KG1 (cell line): ENCODE results near the gene FBXO9.

Experiments
- DNase-seq: peaks from one replicate; lab custom pipeline; 2025; lab: John Stamatoyannopoulos, UW

The FBXO9 gene

DNA sequence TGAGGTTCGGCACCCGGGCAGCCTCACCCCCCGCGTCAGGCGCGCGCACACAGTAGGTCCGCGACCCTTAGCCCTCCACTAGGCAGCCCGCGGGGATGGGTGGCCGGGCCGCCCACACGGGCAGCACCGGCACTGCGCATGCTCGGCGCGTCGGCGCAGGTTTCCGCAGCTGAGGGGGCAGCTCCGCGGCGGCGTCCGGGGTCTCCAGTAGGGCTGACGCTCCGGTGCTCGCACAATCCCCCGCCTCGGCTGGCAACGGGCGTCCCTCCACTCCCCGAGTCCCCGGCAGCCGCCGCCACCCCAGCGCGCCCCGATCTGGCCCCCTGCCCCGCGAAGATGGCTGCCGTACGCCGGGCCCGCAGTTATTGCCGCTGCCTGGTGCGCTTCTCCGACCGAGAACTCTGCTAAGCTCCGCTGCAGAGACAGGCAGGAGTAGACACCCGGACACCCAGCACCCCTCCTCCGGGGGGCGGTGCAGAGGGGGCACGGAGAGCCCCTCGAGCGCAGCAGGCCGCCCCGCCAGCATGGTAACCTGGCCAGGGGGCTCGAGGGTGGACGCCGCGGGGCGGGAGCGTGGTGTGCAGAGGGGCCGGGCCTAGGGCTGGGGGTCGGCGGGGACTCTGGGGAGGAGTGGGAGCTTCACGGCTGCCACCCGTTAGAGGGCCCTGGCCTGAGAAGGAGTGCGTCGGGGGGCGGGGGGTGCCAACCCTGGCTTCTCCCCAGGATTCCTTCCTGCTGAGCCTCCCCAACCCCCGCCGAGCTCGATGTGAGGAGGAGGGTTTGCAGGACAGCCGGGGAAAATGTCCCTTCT, at the start of gene FBXO9:
Gene FBXO9, plus strand, starts transcription at position 139 of the 811 bp plus-strand sequence. Its CDS starts 386 bp downstream, at position 525.
- DNase-seq, result no peak

DNA sequence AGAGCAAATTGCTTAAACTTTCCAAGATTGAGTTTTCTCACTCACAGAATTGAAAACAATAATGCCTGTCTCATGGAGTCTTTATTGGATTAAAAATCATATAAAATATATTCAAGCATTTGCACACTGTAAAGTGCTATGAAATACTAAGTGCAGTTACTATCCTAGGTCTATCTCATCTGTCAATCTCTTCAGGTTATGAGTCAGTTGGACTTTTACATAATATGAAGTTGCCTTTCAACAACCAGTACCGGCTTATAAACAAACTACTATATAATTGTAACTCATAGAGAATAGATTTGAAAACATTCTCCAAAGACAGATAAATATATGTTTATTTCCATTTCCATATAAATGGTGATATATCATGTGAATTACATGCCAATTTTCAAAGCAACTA, 49.7 kb upstream of the FBXO9 start:
- DNase-seq, result no peak

DNA sequence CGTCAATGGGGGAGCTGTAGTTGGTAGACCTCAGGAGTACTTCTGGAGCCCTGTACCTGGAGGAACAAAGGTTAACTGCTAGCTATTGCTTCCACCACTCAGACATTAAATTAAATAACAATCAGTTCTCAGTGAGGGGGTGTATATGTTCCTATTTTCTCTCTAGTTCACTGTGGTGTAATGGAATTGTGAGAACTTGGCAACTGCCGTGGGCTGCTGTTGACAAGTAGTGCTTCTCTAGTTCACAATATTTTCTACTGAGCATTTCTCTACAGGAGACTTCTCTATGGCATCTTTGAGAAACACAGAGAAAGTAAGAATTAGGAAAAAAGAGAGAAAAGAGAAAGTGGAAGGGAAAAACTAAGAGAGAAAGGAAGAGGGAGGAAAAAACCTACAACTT, 46.8 kb upstream of the FBXO9 start:
- no peak for DNase-seq

DNA sequence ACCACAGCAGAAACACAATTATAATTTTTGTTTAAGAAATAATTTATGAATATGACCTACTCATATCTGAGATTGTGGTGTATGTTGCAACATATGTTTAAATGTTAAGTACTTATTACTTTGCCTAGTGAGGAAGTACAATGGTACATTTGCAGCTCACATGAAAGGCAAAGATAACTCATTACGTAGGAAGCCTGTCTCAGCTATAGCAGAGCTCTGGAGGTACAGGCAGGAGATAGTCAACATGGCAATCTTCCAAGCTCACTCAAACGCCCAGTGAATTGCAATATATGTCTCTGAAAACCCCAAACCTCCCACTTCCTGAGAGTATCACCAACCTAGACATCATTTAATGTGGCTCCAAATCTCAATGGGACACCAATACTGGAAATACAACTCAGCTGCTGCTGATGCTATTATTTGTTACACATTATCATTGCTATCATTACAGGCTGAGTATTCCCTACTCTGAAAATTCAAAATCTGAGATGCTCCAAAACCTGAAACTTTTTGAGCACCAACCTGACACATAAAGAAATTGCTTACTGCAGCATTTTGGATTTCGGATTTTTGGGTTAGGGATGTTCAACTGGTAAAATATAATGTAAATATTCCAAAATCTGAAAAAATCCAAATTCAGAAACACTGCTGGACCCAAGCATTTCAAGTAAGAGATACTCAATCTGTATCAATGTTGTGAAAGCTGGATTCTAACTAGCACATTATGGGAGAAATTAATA, 45.0 kb upstream of the FBXO9 start:
- peak; percentile 8 for DNase-seq

DNA sequence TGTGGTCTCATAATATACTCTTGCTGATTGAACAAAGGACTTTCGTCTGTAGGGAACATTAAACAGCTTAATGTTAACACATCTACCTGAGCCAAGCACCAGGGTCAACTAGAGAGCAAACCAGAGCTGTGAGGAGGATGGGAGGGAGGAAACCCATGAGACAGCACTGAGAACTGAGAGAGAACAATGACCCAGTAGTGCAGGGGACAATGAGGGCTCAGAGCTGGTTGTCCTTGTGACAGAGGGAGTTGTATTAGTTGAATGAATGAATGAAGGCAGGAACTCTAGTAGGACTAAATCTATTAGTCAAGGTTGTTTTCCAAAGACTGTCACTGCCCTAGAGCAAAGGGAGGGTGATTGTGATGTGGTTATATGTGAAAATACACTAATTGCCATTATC, 41.9 kb upstream of the FBXO9 start:
- DNase-seq, result no peak

DNA sequence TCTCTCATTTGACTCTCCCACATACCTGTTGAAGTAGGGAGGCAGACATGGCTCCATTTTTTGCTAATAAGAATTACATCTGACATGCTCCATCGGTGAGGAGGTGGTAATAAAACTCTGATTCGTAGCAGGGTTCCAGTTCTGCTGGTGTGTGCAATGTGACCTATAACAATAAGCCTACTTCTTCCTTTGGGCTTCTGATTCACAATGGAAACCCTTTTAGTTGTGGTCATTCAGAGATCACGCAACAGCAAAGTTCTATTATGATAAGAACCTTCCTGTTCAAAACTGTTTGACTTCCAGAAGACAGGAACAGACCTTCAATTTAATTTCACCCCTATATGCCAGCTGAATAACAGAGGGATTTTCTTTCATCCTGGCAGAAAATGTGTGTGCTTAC, 38.7 kb upstream of the FBXO9 start:
- DNase-seq, result no peak

DNA sequence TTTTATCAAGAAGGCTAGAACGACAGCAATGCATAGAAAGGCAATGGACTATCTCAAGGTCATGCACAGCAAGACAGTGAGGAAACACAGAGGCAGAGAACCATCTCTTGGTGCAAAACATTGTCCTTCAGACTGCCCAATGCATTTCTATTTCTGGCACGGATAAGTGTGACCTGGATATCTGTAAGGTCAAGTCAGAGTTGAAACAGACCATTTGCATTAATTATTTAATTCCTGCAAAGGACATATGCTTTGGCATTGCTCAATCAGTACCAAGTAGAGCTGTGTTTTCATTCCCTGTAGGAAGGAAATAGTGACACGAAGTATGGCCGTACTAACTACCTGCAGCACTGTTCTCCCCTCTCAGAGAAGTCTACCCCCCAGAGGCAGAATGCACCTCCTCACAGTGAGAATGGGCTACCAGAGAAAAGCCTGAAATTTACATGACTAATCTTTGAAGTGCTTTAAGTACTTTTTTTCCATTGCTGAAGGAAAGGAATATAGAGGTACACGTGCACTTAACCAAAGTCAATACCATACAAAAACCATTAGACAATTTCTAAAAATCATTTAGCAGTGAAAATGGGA, 38.0 kb upstream of the FBXO9 start:
- no peak for DNase-seq

DNA sequence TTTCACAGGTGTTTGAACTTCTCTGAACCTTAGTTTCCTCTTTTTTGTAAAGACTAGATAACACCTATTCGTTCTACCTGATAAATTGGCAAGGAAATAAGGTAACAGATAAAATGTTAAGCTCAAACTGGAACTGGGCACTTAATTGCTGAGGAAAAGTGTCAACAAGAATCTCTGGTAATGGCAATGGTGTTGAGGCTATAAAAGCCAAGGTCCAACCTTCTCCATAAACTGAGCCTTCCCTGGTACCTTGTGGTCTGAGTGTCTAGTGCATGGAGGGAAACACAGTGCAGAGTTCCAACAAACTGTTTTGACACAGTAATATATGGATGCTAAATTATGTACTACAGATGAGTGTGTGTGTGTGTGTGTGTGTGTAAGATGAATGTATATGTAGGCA, 36.7 kb upstream of the FBXO9 start:
- no peak for DNase-seq

DNA sequence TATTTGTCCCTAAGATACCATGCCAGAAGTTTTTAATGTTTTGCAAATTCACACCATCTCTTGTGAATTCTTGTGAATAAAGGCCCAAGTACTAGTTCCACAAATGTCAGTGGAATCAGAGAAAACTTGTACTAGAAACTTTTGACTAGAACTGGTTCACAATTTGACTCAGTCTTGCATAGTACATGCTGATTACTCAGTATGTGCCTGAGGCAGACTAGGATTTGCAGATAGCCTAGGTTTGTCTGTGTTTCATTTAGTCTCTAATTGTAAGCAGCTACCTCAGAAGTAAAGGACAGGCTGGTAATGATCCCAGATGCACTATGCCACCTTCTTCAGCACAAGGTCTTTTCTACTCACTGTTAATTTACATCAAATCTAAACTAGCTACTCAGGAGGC, 35.9 kb upstream of the FBXO9 start:
- DNase-seq, result no peak

DNA sequence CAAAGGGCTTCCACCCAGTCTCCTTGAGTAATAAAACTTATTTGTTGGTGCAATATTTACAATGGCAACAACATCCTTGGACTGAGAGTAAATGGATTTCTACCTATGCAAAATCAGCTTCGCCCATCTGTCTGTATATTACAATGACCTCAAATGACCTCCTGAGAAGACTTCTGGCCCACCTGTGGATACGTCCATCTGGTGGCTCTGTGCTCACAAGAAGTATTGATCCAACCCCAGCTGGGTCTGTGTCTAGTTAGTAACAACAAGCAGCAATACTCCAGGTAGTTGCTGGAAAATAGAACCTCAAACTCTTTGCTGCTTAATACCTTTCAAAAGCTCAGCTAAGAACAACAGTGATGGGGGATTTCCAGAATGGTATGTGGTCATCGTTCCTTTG, 35.4 kb upstream of the FBXO9 start:
- no peak for DNase-seq

DNA sequence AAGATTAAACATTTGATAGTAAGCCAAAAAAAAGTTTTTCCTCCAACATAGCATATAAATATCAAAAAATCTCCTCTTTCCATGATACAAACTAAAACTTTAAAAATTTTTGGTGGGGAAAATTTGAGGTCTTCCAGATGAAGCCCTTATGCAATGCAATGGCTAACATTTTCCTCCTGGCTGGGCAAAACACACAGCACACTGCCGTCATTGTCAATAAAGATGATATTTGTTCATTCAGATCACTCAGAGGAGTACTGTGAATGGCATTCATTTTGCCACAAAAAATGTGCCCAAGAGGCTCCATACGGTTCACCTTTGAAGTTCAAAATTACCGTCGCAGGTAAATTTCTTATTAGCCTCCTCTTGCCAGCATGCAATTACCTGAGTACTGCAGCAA, 33.9 kb upstream of the FBXO9 start:
- no peak for DNase-seq

DNA sequence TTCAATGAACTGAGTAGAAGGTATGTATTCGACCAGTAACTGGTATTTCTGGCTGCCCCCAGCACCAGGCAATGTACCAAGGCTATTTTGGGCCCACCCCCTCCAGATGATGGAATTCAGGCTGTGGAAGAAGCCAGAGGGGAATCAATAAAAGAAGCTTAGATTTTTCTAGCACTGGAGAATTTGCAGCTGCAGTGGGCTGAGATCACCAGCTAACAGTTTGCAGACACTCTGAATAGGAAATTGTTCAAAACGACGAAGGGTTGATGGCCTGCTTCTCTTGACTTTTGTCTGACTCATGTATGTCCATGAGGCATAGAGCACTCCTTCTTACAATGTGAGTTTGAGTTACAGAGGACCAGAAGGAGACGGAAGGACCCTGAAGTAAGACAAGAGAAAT, 32.4 kb upstream of the FBXO9 start:
- DNase-seq, result no peak

DNA sequence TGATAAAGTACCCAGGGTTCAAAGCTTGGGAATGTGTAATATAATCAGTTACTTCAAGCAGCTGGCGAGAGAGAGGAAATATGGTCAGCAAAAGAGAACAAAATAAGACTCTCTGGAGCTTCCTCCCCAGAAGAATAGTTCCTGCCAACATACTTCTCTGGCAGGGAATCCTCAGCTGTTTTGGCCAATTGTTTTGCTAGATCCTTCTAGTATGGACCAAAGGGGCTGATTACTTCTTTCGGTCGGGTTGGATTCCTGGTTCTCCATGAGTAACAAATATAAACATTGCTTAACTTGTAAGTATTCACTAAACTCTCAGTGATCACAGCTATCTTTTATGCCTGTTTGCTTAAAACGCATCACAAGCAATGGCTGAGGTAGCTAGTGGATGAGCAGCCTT, 31.4 kb upstream of the FBXO9 start:
- no peak for DNase-seq

DNA sequence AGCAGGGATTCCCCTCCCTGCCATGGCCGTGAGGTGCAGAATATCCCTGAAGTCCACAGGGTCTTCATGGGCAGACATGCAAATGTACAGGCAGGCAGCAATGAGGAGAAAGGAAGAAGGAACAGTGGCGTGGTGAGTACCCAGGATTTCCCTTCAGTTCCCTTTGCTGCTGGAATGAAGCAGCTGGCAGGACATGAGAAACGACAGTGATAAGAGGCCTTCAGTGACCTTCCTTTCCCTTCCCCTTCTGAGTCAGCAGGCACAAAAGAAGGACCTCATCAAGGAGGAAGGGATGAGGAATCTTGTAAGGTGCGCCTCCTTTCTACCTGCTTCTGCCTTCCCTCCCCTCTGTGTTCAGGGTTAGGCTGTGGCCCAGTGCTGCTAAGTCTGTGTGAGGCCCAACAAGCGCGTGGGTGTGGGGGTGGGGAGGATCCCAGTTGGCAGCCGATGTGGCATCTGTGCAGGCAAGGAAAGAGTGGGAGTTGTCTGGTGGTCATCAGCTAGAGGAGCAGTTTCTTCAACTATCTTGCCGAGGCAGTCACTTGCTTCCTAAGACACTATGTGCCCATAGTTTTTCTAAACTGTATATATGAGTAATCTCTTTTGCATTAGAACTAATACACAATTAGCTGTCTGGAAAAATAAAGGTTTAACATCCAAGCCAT, 29.5 kb upstream of the FBXO9 start:
- DNase-seq, result no peak

DNA sequence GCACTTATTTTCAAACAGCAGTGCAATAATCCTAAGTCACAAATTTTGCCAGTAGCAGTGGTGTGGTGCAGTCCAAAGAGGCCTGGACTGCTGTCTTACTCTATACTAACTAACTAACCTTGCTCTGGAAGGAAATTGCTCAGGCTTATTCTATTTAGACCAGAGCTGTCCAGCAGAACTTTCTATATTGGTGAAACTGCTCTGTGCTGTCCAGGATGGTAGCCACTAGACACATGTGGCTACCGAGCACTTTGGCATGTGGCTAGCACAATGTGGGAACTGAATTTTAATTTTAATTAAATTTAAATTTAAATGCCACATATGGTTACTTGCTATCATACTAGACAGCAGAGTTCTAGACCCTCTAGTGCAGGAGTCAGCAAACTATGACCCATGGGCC, 27.1 kb upstream of the FBXO9 start:
- no peak for DNase-seq

DNA sequence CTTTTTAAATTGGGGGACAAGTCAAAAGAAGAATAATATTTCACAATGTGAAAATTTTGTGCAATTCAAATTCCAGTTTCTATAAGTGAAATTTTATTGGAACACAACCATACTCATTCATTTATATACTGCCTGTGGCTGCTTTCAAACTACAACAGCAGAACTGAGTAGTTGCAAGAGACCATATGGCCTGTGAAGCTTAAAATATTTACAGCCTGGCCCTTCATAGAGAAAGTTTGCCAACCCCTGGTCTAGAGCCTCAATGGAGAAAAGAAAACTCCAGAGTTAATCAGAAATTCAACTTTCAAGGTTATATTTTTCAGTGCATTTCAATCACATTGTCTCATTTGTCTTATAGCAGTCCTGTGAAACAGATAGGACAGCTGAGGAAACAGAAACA, 26.6 kb upstream of the FBXO9 start:
- DNase-seq, result no peak

DNA sequence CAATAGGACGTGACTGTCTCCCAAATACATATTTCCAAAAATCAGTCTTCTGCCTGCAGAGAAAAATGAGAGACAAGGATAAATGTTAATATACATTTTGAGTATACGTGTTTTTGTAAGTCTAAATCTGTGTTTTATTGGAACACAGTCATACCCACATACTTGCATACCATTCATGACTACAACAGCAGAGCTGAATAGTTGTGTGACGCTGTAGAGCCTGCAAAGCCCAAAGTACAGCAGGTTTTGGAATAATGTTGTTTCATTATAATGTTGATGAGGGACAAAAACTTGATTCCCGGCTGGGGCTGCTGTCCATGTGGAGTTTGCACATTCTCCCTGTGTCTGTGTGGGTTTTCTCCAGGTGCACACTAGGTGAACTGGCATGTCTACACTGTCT, 23.8 kb upstream of the FBXO9 start:
- no peak for DNase-seq

DNA sequence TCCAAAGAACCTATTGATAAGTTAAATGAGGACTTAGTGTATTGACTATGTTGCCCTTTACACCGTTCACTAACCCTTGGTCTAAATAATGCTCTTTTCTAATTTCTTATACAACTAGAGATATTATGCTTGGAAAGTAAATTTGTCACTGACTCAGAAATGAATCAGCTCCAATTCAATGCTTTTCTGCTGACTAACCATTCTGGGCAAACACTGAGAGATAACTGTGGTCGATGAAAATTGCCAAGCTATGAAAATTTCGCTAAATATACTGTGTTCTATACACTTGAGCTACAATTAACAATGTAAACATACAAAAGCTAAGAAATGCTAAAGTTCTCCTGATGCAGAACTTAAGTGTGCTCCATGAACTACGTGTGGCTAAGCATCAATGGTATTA, 23.1 kb upstream of the FBXO9 start:
- no peak for DNase-seq

DNA sequence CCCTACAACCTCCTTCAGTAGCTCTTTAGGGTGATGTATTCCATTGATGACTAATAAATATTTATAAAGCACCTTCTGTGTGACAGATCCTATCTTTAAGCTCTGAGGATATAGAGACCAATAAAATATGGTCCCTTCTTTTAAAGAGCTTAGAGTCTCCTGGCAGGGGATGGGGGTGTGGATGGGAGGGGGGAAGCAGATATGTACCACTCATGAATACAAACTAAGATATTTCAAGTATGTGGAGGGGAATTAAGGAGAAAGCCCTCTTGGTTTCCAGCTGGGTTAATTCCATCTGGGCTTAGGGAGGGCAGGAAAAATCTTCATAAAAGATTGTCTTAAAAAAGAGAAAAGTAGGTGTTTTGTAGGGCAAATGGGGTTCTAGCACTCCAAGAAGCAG, 21.6 kb upstream of the FBXO9 start:
- no peak for DNase-seq

DNA sequence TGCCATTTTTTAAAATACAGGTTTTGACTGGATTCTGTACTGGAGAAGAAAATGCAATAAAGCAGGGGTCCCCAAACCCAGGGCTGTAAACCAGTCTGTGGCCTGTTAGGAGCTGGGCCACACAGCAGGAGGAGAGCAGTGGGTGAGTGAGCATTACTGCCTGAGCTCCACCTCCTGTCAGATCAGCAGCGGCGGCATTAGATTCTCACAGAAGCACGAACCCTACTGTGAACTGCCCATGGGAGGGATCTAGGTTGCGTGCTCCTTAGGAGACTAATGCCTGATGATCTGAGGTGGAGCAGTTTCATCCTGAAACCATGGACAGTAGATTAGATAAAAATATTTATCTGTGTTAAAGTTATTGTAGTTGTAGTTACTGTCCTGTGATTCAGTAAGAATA, 21.1 kb upstream of the FBXO9 start:
- DNase-seq, result no peak

DNA sequence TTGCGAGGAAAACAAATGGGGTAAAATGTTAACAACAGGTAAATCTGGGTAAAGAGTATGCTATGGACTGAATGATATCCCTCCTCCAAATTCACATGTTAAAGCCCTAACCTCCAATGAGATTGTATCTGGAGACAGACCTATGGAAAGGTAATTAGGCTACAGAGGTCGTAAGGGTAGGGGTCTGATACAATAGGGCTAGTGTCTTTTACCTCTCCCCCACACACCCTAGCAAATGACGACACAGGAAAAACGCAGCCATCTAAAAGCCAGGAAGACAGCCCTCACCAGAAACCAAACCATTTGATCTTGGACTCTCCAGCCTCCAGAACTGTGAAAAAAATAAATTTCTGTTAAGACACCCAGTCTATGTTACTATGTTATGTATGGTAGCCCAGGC, 20.6 kb upstream of the FBXO9 start:
- DNase-seq, result no peak

DNA sequence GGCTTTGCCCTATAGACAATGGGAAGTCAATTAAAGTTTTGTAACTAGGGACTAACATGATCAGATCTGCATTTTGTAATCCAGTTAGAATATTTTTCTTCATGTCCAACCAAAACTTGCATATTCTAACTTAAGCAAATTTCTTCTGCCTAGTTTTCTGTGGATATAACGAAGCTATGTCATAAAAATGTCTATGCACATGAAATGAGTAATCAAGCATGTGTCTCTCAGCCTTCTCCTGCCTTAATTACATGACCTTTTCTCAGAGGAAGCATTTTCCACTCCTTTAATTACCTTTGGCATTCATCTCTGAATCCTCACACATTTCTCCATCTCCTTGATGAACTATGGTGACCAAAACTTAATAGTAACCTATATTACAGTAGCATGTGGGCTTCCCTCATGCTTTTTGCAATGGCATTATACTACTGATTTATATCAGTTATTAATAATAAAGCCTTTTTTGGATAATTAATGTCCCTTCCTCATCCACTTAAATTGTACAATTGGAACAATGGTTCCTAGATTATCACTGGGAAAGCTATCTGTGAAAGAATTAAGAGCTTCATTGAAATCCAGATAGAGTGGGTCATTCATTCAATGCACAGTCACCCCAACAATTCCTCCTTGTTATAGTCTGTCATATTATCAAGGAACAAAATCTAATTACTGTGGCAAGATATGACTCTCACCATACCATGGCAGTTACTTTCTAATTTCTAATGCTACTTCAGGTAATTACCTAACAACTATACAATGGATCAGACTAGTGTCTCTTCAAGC, 19.1 kb upstream of the FBXO9 start:
- DNase-seq, result no peak
